Skin epidermis (tissue), 12 donors: Measurements from ENCODE around the gene CYP24A1.

Experiments
- H3K27ac ChIP-seq, 21 experiments: fragments of 200-600 bp; sonication (generic) in 11 of 21; one replicate each; pipeline ENCODE4 v1.5.0; 2020; ENCODE audit warnings: mild to moderate bottlenecking in 3 of 21, inconsistent platforms in 2 of 21, moderate library complexity in 2 of 21
- H3K4me3 ChIP-seq, 7 experiments: fragments of 200-600 bp; sonication (generic) in 2 of 7; one replicate each; pipeline ENCODE4 v1.5.0; 2020; ENCODE audit warnings: inconsistent platforms in 2 of 7, mild to moderate bottlenecking in 2 of 7, moderate library complexity in 1 of 7

Gene CYP24A1

GRCh38 chr20:54161008-54161820 lies 12.6 kb downstream of the CYP24A1 start:
- H3K4me3 ChIP-seq: no peak overlapping the region
- H3K27ac ChIP-seq: no peak overlapping the region

GRCh38 chr20:54160065-54161007 lies 13.4 kb downstream of the CYP24A1 start:
- Histone ChIP-seq H3K4me3 (no peak overlapping the region), H3K27ac (no peak overlapping the region)

- no peak overlapping the region for H3K4me3 ChIP-seq
- no peak overlapping the region for H3K27ac ChIP-seq
Observed at GRCh38 chr20:54158856-54159418, 14.8 kb downstream of the CYP24A1 start.

GRCh38 chr20:54158226-54158625 lies 15.6 kb downstream of the CYP24A1 start:
- Histone ChIP-seq H3K4me3 (no peak overlapping the region), H3K27ac (no peak overlapping the region)

GRCh38 chr20:54156981-54157835 lies 16.6 kb downstream of the CYP24A1 start:
- H3K4me3 ChIP-seq: no peak overlapping the region
- H3K27ac ChIP-seq: no peak overlapping the region

- Histone ChIP-seq H3K27ac (no peak overlapping the region), H3K4me3 (no peak overlapping the region)
Observed at GRCh38 chr20:54156522-54156921, 17.3 kb downstream of the CYP24A1 start.

GRCh38 chr20:54155736-54156317 lies 18.0 kb downstream of the CYP24A1 start:
- H3K4me3 ChIP-seq: no peak overlapping the region
- H3K27ac ChIP-seq: no peak overlapping the region

- H3K27ac ChIP-seq: no peak overlapping the region
Observed at GRCh38 chr20:54154439-54154838, 19.3 kb downstream of the CYP24A1 start.

GRCh38 chr20:54153847-54154246 lies 19.9 kb downstream of the CYP24A1 start:
- Histone ChIP-seq H3K4me3 (no peak overlapping the region), H3K27ac (no peak overlapping the region)

More at GRCh38 chr20:54154439-54154838, 19.3 kb downstream of the CYP24A1 start:
- H3K4me3 ChIP-seq: no peak overlapping the region

- Histone ChIP-seq H3K4me3 (no peak overlapping the region), H3K27ac (peak overlapping the region in 2 of 21 experiments; percentile 15 to 48)
Observed at GRCh38 chr20:54153041-54153327, 20.8 kb downstream of the CYP24A1 start.

- Histone ChIP-seq H3K27ac (peak overlapping the region in 7 of 21 experiments; percentile 19 to 69 (median 48)), H3K4me3 (no peak overlapping the region)
Observed at GRCh38 chr20:54152227-54153040, 21.4 kb downstream of the CYP24A1 start.

GRCh38 chr20:54151511-54152226 lies 22.1 kb downstream of the CYP24A1 start:
- Histone ChIP-seq H3K4me3 (no peak overlapping the region), H3K27ac (peak overlapping the region in 5 of 21 experiments; percentile 19 to 69 (median 64))

GRCh38 chr20:54151075-54151439 lies 22.7 kb downstream of the CYP24A1 start:
- Histone ChIP-seq H3K4me3 (no peak overlapping the region), H3K27ac (no peak overlapping the region)

GRCh38 chr20:54149765-54150264 lies 24.0 kb downstream of the CYP24A1 start:
- H3K4me3 ChIP-seq: no peak overlapping the region
- no peak overlapping the region for H3K27ac ChIP-seq

- no peak overlapping the region for H3K27ac ChIP-seq
- no peak overlapping the region for H3K4me3 ChIP-seq
Observed at GRCh38 chr20:54148947-54149764, 24.6 kb downstream of the CYP24A1 start.

GRCh38 chr20:54146672-54147071 lies 27.1 kb downstream of the CYP24A1 start:
- Histone ChIP-seq H3K4me3 (no peak overlapping the region), H3K27ac (no peak overlapping the region)
